ENCODE measurements around the gene BTC. TPM values are rescaled to one million over a fixed set of nuclear protein-coding genes. Genes with fewer than 3 reads are reported as not detected.
A peak's percentile ranks its signal among the peaks of the same experiment; 100 is the strongest.

The BTC gene
- total RNA-seq, 1 experiment from 2014 or later, result 4.5 TPM

- H3K79me2 ChIP-seq (ENCODE audit: low read depth), result no peaks in the 10 kb centered on the region
- ChIA-PET POLR2A (ENCODE audit: unreplicated experiment) (no interaction called here), CTCF (no interaction called here)
- H3K4me1 ChIP-seq (replicated peaks; ENCODE audit: insufficient read depth), result no peaks in the 10 kb centered on the region
- H3K27ac ChIP-seq, result no peak overlapping the region
- H4K20me1 ChIP-seq (ENCODE audit: insufficient read depth), result no peaks in the 10 kb centered on the region
- no peaks in the 10 kb centered on the region for H3F3A ChIP-seq (ENCODE audit: insufficient read depth, low read depth)
- H3K9me2 ChIP-seq (ENCODE audit: insufficient read depth), result no peaks in the 10 kb centered on the region
- no peaks in the 10 kb centered on the region for H3K27me3 ChIP-seq (ENCODE audit: insufficient read depth, low read depth)
- no peak overlapping the region for H2AFZ ChIP-seq
- no peak overlapping the region for H3K4me2 ChIP-seq
- no peaks in the 10 kb centered on the region for H3K36me3 ChIP-seq (ENCODE audit: low read depth)
- no peak for DNase-seq
- intact Hi-C loops (cut with micrococcal nuclease; ENCODE audit: unreplicated experiment), result no loop called here
- BruUV-seq (replicated peaks), result no TSS peak
- no peak for TF ChIP-seq EZH2 (IDR thresholded peaks at IDR 0.05; ENCODE audit: low read depth)
- 0 out of 2 replicates have a peak, but pooled peaks have one; percentile 20 for TF ChIP-seq CTCF (conservative IDR thresholded peaks at IDR 0.05)
- no peaks in the 10 kb centered on the region for H3K9me3 ChIP-seq (ENCODE audit: insufficient read depth, low read depth)
- H3K4me3 ChIP-seq, result no peak overlapping the region
These were observed 36.6 kb upstream of the BTC start for GRCh38 chr4:74830928-74831327.

GRCh38 chr4:74823194-74823593 lies 28.9 kb upstream of the BTC start:
- intact Hi-C loops (cut with micrococcal nuclease; ENCODE audit: unreplicated experiment), result no loop called here
- H3K4me3 ChIP-seq, result no peak overlapping the region
- H3K27ac ChIP-seq, result no peak overlapping the region
- H3K36me3 ChIP-seq (ENCODE audit: low read depth), result no peaks in the 10 kb centered on the region
- H3K4me2 ChIP-seq, result no peak overlapping the region
- no peak for DNase-seq
- no peaks in the 10 kb centered on the region for H3F3A ChIP-seq (ENCODE audit: insufficient read depth, low read depth)
- H3K27me3 ChIP-seq (ENCODE audit: insufficient read depth, low read depth), result no peaks in the 10 kb centered on the region
- H3K4me1 ChIP-seq (replicated peaks; ENCODE audit: insufficient read depth), result no peaks in the 10 kb centered on the region; the same call in 1 of the 2 replicates
- H3K9me2 ChIP-seq (ENCODE audit: insufficient read depth), result no peaks in the 10 kb centered on the region
- POLR2A ChIA-PET (ENCODE audit: unreplicated experiment), result no interaction called here
- no peak overlapping the region for H2AFZ ChIP-seq
- BruUV-seq (replicated peaks), result no TSS peak
- CTCF ChIA-PET, result no interaction called here
- no peak for TF ChIP-seq EZH2 (IDR thresholded peaks at IDR 0.05; ENCODE audit: low read depth)
- TF ChIP-seq CTCF (conservative IDR thresholded peaks at IDR 0.05), result no peak
- H3K79me2 ChIP-seq (ENCODE audit: low read depth), result no peaks in the 10 kb centered on the region
- no peaks in the 10 kb centered on the region for H3K9me3 ChIP-seq (ENCODE audit: insufficient read depth, low read depth)
- H4K20me1 ChIP-seq (ENCODE audit: insufficient read depth), result no peaks in the 10 kb centered on the region

GRCh38 chr4:74822603-74823002 lies 28.3 kb upstream of the BTC start:
- no peaks in the 10 kb centered on the region; the same call in 1 of the 2 replicates for H3K4me1 ChIP-seq (replicated peaks; ENCODE audit: insufficient read depth)
- POLR2A ChIA-PET (ENCODE audit: unreplicated experiment), result no interaction called here
- BruUV-seq (replicated peaks), result no TSS peak
- no peaks in the 10 kb centered on the region for H4K20me1 ChIP-seq (ENCODE audit: insufficient read depth)
- H3K79me2 ChIP-seq (ENCODE audit: low read depth), result no peaks in the 10 kb centered on the region
- H3K27me3 ChIP-seq (ENCODE audit: insufficient read depth, low read depth), result no peaks in the 10 kb centered on the region
- H3F3A ChIP-seq (ENCODE audit: insufficient read depth, low read depth), result no peaks in the 10 kb centered on the region
- no peak overlapping the region for H2AFZ ChIP-seq
- H3K9me2 ChIP-seq (ENCODE audit: insufficient read depth), result no peaks in the 10 kb centered on the region
- H3K36me3 ChIP-seq (ENCODE audit: low read depth), result no peaks in the 10 kb centered on the region
- H3K4me3 ChIP-seq, result no peak overlapping the region
- intact Hi-C loops (cut with micrococcal nuclease; ENCODE audit: unreplicated experiment), result no loop called here
- H3K27ac ChIP-seq, result no peak overlapping the region
- H3K9me3 ChIP-seq (ENCODE audit: insufficient read depth, low read depth), result no peaks in the 10 kb centered on the region
- no peak for DNase-seq
- H3K4me2 ChIP-seq, result no peak overlapping the region
- TF ChIP-seq CTCF (conservative IDR thresholded peaks at IDR 0.05), result no peak
- TF ChIP-seq EZH2 (IDR thresholded peaks at IDR 0.05; ENCODE audit: low read depth), result no peak
- CTCF ChIA-PET, result no interaction called here
